Naive thymus-derived CD4-positive, alpha-beta T cell (primary cell): ENCODE data around the gene ABCC9. TPM values are rescaled to one million over a fixed set of nuclear protein-coding genes. Genes with fewer than 3 reads are reported as not detected.

Source experiments
- ATAC-seq: fragments of 150-1000 bp; cut with Tn5 transposase; 2 replicates; pipeline ENCODE4 v1.10.0; 2021; ENCODE audit warnings: mild to moderate bottlenecking, moderate library complexity
- CTCF ChIA-PET: fragments of 350-600 bp; sonication (Branson Sonifier 250); formaldehyde crosslinking; loops from one replicate; lab custom pipeline; 2021; ENCODE audit warnings: antibody characterized with exemption; lab: Charles Lee
- POLR2A ChIA-PET: fragments of 350-600 bp; sonication (Branson Sonifier 250); formaldehyde crosslinking; loops from one replicate; lab custom pipeline; 2021; ENCODE audit warnings: antibody characterized with exemption, inconsistent platforms; lab: Charles Lee
- DNase-seq, 9 donors: peaks; one replicate each; pipeline versions ENCODE4 v3.0.0 to v3.0.0-alpha.2; 2020 to 2022; ENCODE audit warnings: mixed read lengths in 1 of 9
- H3K27ac ChIP-seq: one replicate; pipeline ENCODE4 v1.7.0; 2013; ENCODE audit warnings: mild to moderate bottlenecking, low read depth, low read length, moderate library complexity
- H3K27me3 ChIP-seq, 2 donors: one replicate each; pipeline ENCODE4 v1.7.0; 2013; ENCODE audit warnings: low read length in 2 of 2, mild to moderate bottlenecking in 2 of 2, moderate library complexity in 2 of 2; ENCODE audit not compliant: control insufficient read depth in 2 of 2, insufficient read depth in 2 of 2
- H3K36me3 ChIP-seq, 3 experiments: 1 replicate in 2 of 3; 2 replicates in 1 of 3; pipeline ENCODE4 v1.7.0; 2013; ENCODE audit warnings: low read length in 3 of 3, mild to moderate bottlenecking in 3 of 3, moderate library complexity in 1 of 3; ENCODE audit not compliant: insufficient read depth in 3 of 3, control insufficient read depth in 2 of 3
- H3K4me1 ChIP-seq, 2 donors: one replicate each; pipeline ENCODE4 v1.7.0; 2013; ENCODE audit warnings: low read length in 2 of 2, mild to moderate bottlenecking in 2 of 2, moderate library complexity in 1 of 2; ENCODE audit not compliant: control insufficient read depth in 2 of 2, insufficient read depth in 2 of 2
- H3K4me3 ChIP-seq: 2 replicates; pipeline ENCODE4 v1.7.0; 2013; ENCODE audit warnings: mild to moderate bottlenecking, low read length
- H3K9me3 ChIP-seq, 3 experiments: 1 replicate in 2 of 3; 2 replicates in 1 of 3; pipeline ENCODE4 v1.7.0; 2013; ENCODE audit warnings: low read length in 3 of 3; ENCODE audit not compliant: control insufficient read depth in 2 of 3
- H3K27ac Mint-ChIP-seq, 9 donors: one replicate each; pipeline ENCODE4 v1.8.0; 2020 to 2022; ENCODE audit warnings: mixed read lengths in 9 of 9, mild to moderate bottlenecking in 8 of 9, moderate library complexity in 5 of 9, inconsistent platforms in 2 of 9
- H3K27me3 Mint-ChIP-seq, 5 donors: one replicate each; pipeline ENCODE4 v1.8.0; 2021 to 2022; ENCODE audit warnings: mixed read lengths in 5 of 5, mild to moderate bottlenecking in 1 of 5
- H3K36me3 Mint-ChIP-seq, 5 donors: one replicate each; pipeline ENCODE4 v1.8.0; 2020 to 2022; ENCODE audit warnings: mixed read lengths in 5 of 5, mild to moderate bottlenecking in 3 of 5, inconsistent platforms in 1 of 5
- H3K4me1 Mint-ChIP-seq, 7 donors: one replicate each; pipeline ENCODE4 v1.8.0; 2020 to 2022; ENCODE audit warnings: mixed read lengths in 7 of 7, mild to moderate bottlenecking in 3 of 7, inconsistent platforms in 1 of 7
- H3K4me3 Mint-ChIP-seq, 10 donors: one replicate each; pipeline ENCODE4 v1.8.0; 2020 to 2022; ENCODE audit warnings: mild to moderate bottlenecking in 10 of 10, mixed read lengths in 10 of 10, moderate library complexity in 6 of 10, inconsistent platforms in 2 of 10
- H3K9me3 Mint-ChIP-seq, 11 donors: one replicate each; pipeline ENCODE4 v1.8.0; 2020 to 2022; ENCODE audit warnings: mixed read lengths in 11 of 11, mild to moderate bottlenecking in 4 of 11, inconsistent platforms in 1 of 11, moderate library complexity in 1 of 11
- intact Hi-C, 2 donors: fragments of 100-400 bp; cut with micrococcal nuclease; formaldehyde crosslinking; loops; one replicate each; pipeline ENCODE4 v1.15.1; 2023
- polyA plus RNA-seq, 2 donors: library from polyadenylated mRNA; unstranded; fragments of 300-500 nt; fragmentation: Illumina TruSeq; gene quantifications; one replicate each; pipeline ENCODE4 v1.2.3, GENCODE V29; 2021
- total RNA-seq, 6 experiments: library from RNA in 5 of 6; stranded (reverse) in 5 of 6; gene quantifications; 1 replicate in 5 of 6; 2 replicates in 1 of 6; pipeline ENCODE4 v1.2.3 and lab custom pipeline; 2021 to 2026

Gene ABCC9
- under 1 TPM in 1 of 5 experiments, not detected in 4; 0.05 TPM for total RNA-seq
- not detected for polyA plus RNA-seq
- not detected for total RNA-seq (lab: John Stamatoyannopoulos, UW)

- Histone ChIP-seq H3K4me1 (no peaks in the 10 kb centered on the region), H3K36me3 (no peaks in the 10 kb centered on the region), H3K4me3 (peak within 1 kb of the TSS; percentile 28), H3K27me3 (peaks cover 0 to 8% of the 10 kb centered on the region in 2 donors), H3K9me3 (peaks cover 0 to 3% (median 0%) of the 10 kb centered on the region in 3 experiments), H3K27ac (no peak within 1 kb of the TSS)
- DNase-seq = peak in 4 of 9 donors; percentile 3 to 16 (median 10)
- H3K9me3 Mint-ChIP-seq = peaks cover 0 to 35% (median 17%) of the 10 kb centered on the region in 11 donors
- ChIA-PET POLR2A (no interaction called here), CTCF (no interaction called here)
- intact Hi-C loops = no loop called here
- peaks cover 0 to 5% (median 0%) of the 10 kb centered on the region in 5 donors for H3K36me3 Mint-ChIP-seq
- peak; percentile 49 for ATAC-seq
- H3K27me3 Mint-ChIP-seq = peaks cover 64 to 89% (median 78%) of the 10 kb centered on the region in 5 donors
- H3K4me3 Mint-ChIP-seq = peak within 1 kb of the TSS; percentile 31 to 79 (median 74)
- H3K27ac Mint-ChIP-seq = peak within 1 kb of the TSS in 1 of 9 donors; percentile 49
- H3K4me1 Mint-ChIP-seq = peaks cover 4 to 25% (median 16%) of the 10 kb centered on the region in 7 donors
These were observed at the start of gene ABCC9 for GRCh38 chr12:21940549-21941505. ABCC9 (minus strand) TSS chr12:21941426; CDS start chr12:21936674, 4,752 bp downstream.

DNA sequence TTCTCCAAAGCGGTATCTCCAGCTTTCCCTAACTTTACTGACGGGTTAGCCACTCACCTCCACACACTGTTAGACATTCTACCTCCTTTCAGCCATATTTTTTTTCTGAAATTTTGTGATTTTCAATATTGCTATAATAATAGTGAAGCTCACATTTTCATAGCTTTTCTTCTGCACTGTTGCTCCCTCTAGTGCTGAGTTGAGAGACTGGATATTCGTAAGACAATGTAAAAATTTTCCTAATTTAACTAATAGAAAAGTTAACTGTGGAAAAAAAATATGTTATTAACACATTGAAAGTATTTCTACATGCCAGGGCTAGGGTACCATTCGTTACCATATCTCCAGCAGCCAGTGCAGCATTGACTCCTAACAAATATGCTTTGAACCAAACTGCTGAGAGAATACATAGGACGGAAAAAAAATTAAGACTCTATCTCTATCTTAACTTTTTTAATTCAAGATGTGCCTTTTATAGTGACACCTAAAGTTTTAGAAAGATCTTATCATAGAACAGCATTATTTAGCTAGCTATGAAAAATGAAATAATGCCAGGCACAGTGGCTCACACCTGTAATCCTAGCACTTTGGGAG is 48.7 kb upstream of the ABCC9 start:
- H3K27ac ChIP-seq = no peak overlapping the region
- CTCF ChIA-PET = interaction anchor here (0.7 to 1.6 kb wide), 4 partner anchors 12 to 309 kb away, joined by 3 to 6 read pairs (median 4); no protein-coding TSS in a partner anchor
- H3K4me1 ChIP-seq = no peaks in the 10 kb centered on the region
- H3K4me1 Mint-ChIP-seq = peaks cover 8 to 9% (median 9%) of the 10 kb centered on the region in 7 donors
- H3K27ac Mint-ChIP-seq = no peak overlapping the region
- POLR2A ChIA-PET = no interaction called here
- peaks cover 4 to 19% (median 16%) of the 10 kb centered on the region in 5 donors for H3K27me3 Mint-ChIP-seq
- H3K36me3 ChIP-seq = no peaks in the 10 kb centered on the region
- peak in 1 of 9 donors; percentile 4 for DNase-seq
- H3K4me3 Mint-ChIP-seq = no peak overlapping the region
- H3K4me3 ChIP-seq = no peak overlapping the region
- H3K9me3 Mint-ChIP-seq = no peaks in the 10 kb centered on the region
- intact Hi-C loops = loop anchor here in 1 of 2 donors (1.0 kb wide), 1 partner anchor 292 kb away; no protein-coding TSS in a partner anchor
- peaks cover 0 to 3% of the 10 kb centered on the region in 2 donors for H3K27me3 ChIP-seq
- no peaks in the 10 kb centered on the region for H3K9me3 ChIP-seq
- H3K36me3 Mint-ChIP-seq = no peaks in the 10 kb centered on the region
- ATAC-seq = no peak

DNA sequence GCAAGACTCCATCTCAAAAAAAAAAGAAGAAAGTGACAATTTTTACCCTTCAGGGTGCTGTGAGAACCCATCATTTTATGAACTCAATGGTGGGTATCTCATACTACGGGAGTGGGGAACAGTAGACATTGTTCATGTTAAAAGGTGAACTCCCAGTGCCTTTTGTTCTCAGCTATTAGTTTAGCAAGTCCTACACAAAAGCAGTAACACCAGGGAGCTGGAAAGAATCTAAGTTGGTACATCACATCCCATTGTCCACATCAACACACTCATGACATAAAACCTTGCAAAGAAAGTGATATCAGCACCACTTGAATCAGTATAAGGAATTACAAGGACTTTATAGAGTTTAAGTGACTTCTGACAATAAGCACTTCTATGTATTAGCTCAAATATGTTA is 47.4 kb upstream of the ABCC9 start:
- CTCF ChIA-PET = interaction anchor here (0.5 to 1.0 kb wide), 2 partner anchors 354 to 572 kb away, joined by 3 read pairs; no protein-coding TSS in a partner anchor
- H3K9me3 Mint-ChIP-seq = no peaks in the 10 kb centered on the region

DNA sequence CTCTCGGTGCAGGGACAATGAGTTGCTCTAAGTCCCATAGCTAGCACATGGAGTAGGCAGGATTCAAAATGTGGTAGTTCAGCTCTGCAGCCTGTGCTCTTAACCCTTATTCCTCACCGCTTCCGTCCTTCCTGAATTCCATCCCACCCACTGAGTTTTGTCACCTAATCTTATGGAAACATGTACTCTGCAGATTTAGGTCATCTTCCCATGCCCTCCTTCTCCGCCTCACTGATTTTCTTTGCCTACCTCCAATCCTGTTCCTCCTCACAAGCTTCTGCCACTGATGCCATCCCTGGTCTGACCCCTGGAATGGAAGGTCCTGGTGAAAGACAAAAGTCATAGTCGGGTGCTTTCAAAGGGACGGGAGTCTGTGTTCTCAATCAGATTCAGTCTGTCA is 46.5 kb upstream of the ABCC9 start:
- ChIA-PET POLR2A (no interaction called here), CTCF (interaction anchor here (1.0 kb wide), 1 partner anchor 9 kb away, joined by 3 read pairs; no protein-coding TSS in a partner anchor)
- Mint-ChIP-seq H3K4me3 (no peak overlapping the region), H3K9me3 (no peaks in the 10 kb centered on the region), H3K4me1 (peaks cover 3 to 4% (median 3%) of the 10 kb centered on the region in 7 donors), H3K27ac (no peak overlapping the region), H3K27me3 (peaks cover 4 to 19% (median 16%) of the 10 kb centered on the region in 5 donors), H3K36me3 (no peaks in the 10 kb centered on the region)
- no peaks in the 10 kb centered on the region for H3K9me3 ChIP-seq
- no peaks in the 10 kb centered on the region for H3K36me3 ChIP-seq
- H3K27me3 ChIP-seq = peaks cover 0 to 3% of the 10 kb centered on the region in 2 donors
- no peak overlapping the region for H3K27ac ChIP-seq
- H3K4me1 ChIP-seq = no peaks in the 10 kb centered on the region
- intact Hi-C loops = no loop called here
- ATAC-seq = no peak
- H3K4me3 ChIP-seq = no peak overlapping the region
- no peak for DNase-seq

More for the DNA sequence above, 47.4 kb upstream of the ABCC9 start:
- H3K4me3 Mint-ChIP-seq = no peak overlapping the region
- POLR2A ChIA-PET = no interaction called here
- no peak overlapping the region for H3K27ac ChIP-seq
- peaks cover 0 to 3% of the 10 kb centered on the region in 2 donors for H3K27me3 ChIP-seq
- intact Hi-C loops = loop anchor here in 1 of 2 donors (1.0 kb wide), 1 partner anchor 290 kb away; no protein-coding TSS in a partner anchor
- peaks cover 8 to 9% (median 9%) of the 10 kb centered on the region in 7 donors for H3K4me1 Mint-ChIP-seq
- H3K27me3 Mint-ChIP-seq = peaks cover 4 to 19% (median 16%) of the 10 kb centered on the region in 5 donors
- no peaks in the 10 kb centered on the region for H3K4me1 ChIP-seq
- H3K4me3 ChIP-seq = no peak overlapping the region
- H3K9me3 ChIP-seq = no peaks in the 10 kb centered on the region
- DNase-seq (no peak), ATAC-seq (no peak)
- H3K36me3 Mint-ChIP-seq = no peaks in the 10 kb centered on the region
- H3K36me3 ChIP-seq = no peaks in the 10 kb centered on the region
- no peak overlapping the region for H3K27ac Mint-ChIP-seq

DNA sequence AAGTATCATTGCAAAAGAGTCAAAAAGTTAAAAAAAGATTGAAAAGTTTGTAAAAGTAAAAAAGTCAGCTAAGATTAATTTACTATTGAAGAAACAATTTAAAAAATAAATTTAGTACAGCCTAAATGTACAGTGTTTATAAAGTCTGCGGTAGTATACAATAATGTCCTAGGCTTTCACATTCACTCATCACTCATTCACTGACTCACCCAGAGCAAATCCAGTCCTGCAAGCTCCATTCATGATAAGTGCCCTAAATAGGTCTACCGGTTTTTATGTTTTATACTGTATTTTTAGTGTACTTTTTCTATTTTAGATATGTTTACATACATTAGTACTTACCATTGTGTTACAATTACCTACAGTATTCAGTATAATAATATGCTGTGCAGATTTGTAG is 43.9 kb upstream of the ABCC9 start:
- H3K27ac Mint-ChIP-seq = no peak overlapping the region
- peaks cover 0 to under 1% (median 0%) of the 10 kb centered on the region in 11 donors for H3K9me3 Mint-ChIP-seq
- ChIA-PET POLR2A (no interaction called here), CTCF (no interaction called here)
- Histone ChIP-seq H3K4me3 (no peak overlapping the region), H3K27me3 (peaks cover 0 to 3% of the 10 kb centered on the region in 2 donors), H3K27ac (no peak overlapping the region), H3K36me3 (no peaks in the 10 kb centered on the region), H3K4me1 (no peaks in the 10 kb centered on the region), H3K9me3 (no peaks in the 10 kb centered on the region)
- ATAC-seq = no peak
- DNase-seq = no peak
- H3K36me3 Mint-ChIP-seq = no peaks in the 10 kb centered on the region
- no peaks in the 10 kb centered on the region for H3K4me1 Mint-ChIP-seq
- H3K4me3 Mint-ChIP-seq = no peak overlapping the region
- intact Hi-C loops = no loop called here
- peaks cover 13 to 32% (median 22%) of the 10 kb centered on the region in 5 donors for H3K27me3 Mint-ChIP-seq

- Mint-ChIP-seq H3K4me3 (no peak overlapping the region), H3K4me1 (peaks cover 0 to under 1% (median 0%) of the 10 kb centered on the region in 7 donors), H3K36me3 (no peaks in the 10 kb centered on the region), H3K27me3 (peaks cover 15 to 32% (median 25%) of the 10 kb centered on the region in 5 donors), H3K27ac (no peak overlapping the region), H3K9me3 (peaks cover 0 to 2% (median 0%) of the 10 kb centered on the region in 11 donors)
- no peaks in the 10 kb centered on the region for H3K9me3 ChIP-seq
- H3K4me3 ChIP-seq = no peak overlapping the region
- ATAC-seq (no peak), DNase-seq (no peak)
- POLR2A ChIA-PET = no interaction called here
- H3K27me3 ChIP-seq = no peaks in the 10 kb centered on the region
- H3K4me1 ChIP-seq = no peaks in the 10 kb centered on the region
- CTCF ChIA-PET = no interaction called here
- H3K36me3 ChIP-seq = no peaks in the 10 kb centered on the region
- no peak overlapping the region for H3K27ac ChIP-seq
- intact Hi-C loops = no loop called here
These were observed 43.1 kb upstream of the ABCC9 start for GRCh38 chr12:21984375-21984774.
